WTC11 (cell line): ENCODE data around the gene ACADL. TPM values are rescaled to one million over a fixed set of nuclear protein-coding genes. Genes with fewer than 3 reads are reported as not detected.

Source experiments
- ATAC-seq: fragments of 200-7000 bp; cut with Tn5 transposase; 2 replicates; pipeline ENCODE4 v1.10.0; 2021; ENCODE audit warnings: mild to moderate bottlenecking, moderate library complexity
- CTCF ChIA-PET: fragments of 300-600 bp; sonication (Branson Sonifier 250); formaldehyde crosslinking; loops from one replicate; lab custom pipeline; 2021; ENCODE audit warnings: antibody characterized with exemption; lab: Charles Lee
- POLR2A ChIA-PET: fragments of 350-600 bp; sonication (Branson Sonifier 250); formaldehyde crosslinking; loops from one replicate; lab custom pipeline; 2021; ENCODE audit warnings: antibody characterized with exemption; lab: Charles Lee
- DNase-seq: peaks from one replicate; pipeline ENCODE4 v3.0.0; 2021; ENCODE audit warnings: low spot score
- H3K27ac Mint-ChIP-seq: 2 replicates; pipeline ENCODE4 v1.8.0; 2021; ENCODE audit warnings: mixed read lengths
- H3K27me3 Mint-ChIP-seq: 2 replicates; pipeline ENCODE4 v1.8.0; 2021; ENCODE audit warnings: low read depth, mild to moderate bottlenecking, moderate library complexity, mixed read lengths
- H3K36me3 Mint-ChIP-seq: 2 replicates; pipeline ENCODE4 v1.8.0; 2021; ENCODE audit warnings: mixed read lengths
- H3K4me1 Mint-ChIP-seq: 2 replicates; pipeline ENCODE4 v1.8.0; 2022; ENCODE audit warnings: mixed read lengths
- H3K4me3 Mint-ChIP-seq: 2 replicates; pipeline ENCODE4 v1.8.0; 2021; ENCODE audit warnings: mild to moderate bottlenecking, moderate library complexity, mixed read lengths
- H3K9me3 Mint-ChIP-seq: 2 replicates; pipeline ENCODE4 v1.8.0; 2021; ENCODE audit warnings: mixed read lengths
- ATF2 ChIP-seq: sonication (generic); formaldehyde crosslinking; IDR thresholded peaks from 2 replicates; pipeline ENCODE4 v1.8.1; 2022; ENCODE audit warnings: low read depth, missing genetic modification reagents, borderline replicate concordance
- CREM ChIP-seq: sonication (generic); formaldehyde crosslinking; IDR thresholded peaks from 2 replicates; pipeline ENCODE4 v1.8.1; 2022; ENCODE audit warnings: mild to moderate bottlenecking, missing genetic modification reagents, moderate library complexity
- E2F1 ChIP-seq: sonication (generic); formaldehyde crosslinking; IDR thresholded peaks from 2 replicates; pipeline ENCODE4 v1.8.0; 2022; ENCODE audit warnings: mild to moderate bottlenecking, missing genetic modification reagents
- E2F4 ChIP-seq: sonication (generic); formaldehyde crosslinking; IDR thresholded peaks from 2 replicates; pipeline ENCODE4 v1.8.1; 2022; ENCODE audit warnings: low read depth, mild to moderate bottlenecking, moderate library complexity, missing genetic modification reagents, borderline replicate concordance
- ELF4 ChIP-seq: sonication (generic); formaldehyde crosslinking; IDR thresholded peaks from 2 replicates; pipeline ENCODE4 v1.8.1; 2022; ENCODE audit warnings: low read depth, mild to moderate bottlenecking, moderate library complexity, missing genetic modification reagents
- GTF2I ChIP-seq: fragments of 250-450 bp; sonication (Bioruptor Pico); conservative IDR thresholded peaks from 2 replicates; pipeline ENCODE4 v1.4.0; 2021; ENCODE audit warnings: mild to moderate bottlenecking
- JAZF1 ChIP-seq: fragments of 250-450 bp; sonication (Bioruptor Pico); IDR thresholded peaks from 2 replicates; pipeline ENCODE4 v1.9.0; 2021; ENCODE audit warnings: moderate library complexity, mild to moderate bottlenecking, inconsistent platforms
- MAX ChIP-seq: sonication (generic); formaldehyde crosslinking; IDR thresholded peaks from 2 replicates; pipeline ENCODE4 v1.8.0; 2022; ENCODE audit warnings: mild to moderate bottlenecking, missing genetic modification reagents
- MLX ChIP-seq: sonication (generic); formaldehyde crosslinking; IDR thresholded peaks from 2 replicates; pipeline ENCODE4 v1.8.1; 2023; ENCODE audit warnings: mild to moderate bottlenecking, missing genetic modification reagents, moderate library complexity
- NFE2L1 ChIP-seq: sonication (generic); formaldehyde crosslinking; IDR thresholded peaks from 2 replicates; pipeline ENCODE4 v1.8.1; 2023; ENCODE audit warnings: missing genetic modification reagents
- NR3C1 ChIP-seq: sonication (generic); formaldehyde crosslinking; conservative IDR thresholded peaks from 2 replicates; pipeline ENCODE4 v1.8.1; 2023; ENCODE audit warnings: low read depth, mild to moderate bottlenecking, missing genetic modification reagents
- PRDM15 ChIP-seq: sonication (generic); formaldehyde crosslinking; IDR thresholded peaks from 2 replicates; pipeline ENCODE4 v1.8.0; 2022; ENCODE audit warnings: missing genetic modification reagents
- RELA ChIP-seq: sonication (generic); formaldehyde crosslinking; IDR thresholded peaks from 2 replicates; pipeline ENCODE4 v1.8.1; 2022; ENCODE audit warnings: missing genetic modification reagents, mild to moderate bottlenecking, borderline replicate concordance
- RORB ChIP-seq: fragments of 250-450 bp; sonication (Bioruptor Pico); IDR thresholded peaks from 2 replicates; pipeline ENCODE4 v1.9.0; 2021; ENCODE audit warnings: mild to moderate bottlenecking
- SOX15 ChIP-seq: fragments of 250-450 bp; sonication (Bioruptor Pico); IDR thresholded peaks from 2 replicates; pipeline ENCODE4 v1.9.0; 2021; ENCODE audit warnings: mild to moderate bottlenecking
- TP53 ChIP-seq: sonication (generic); formaldehyde crosslinking; IDR thresholded peaks from 2 replicates; pipeline ENCODE4 v1.8.1; 2023; ENCODE audit warnings: mild to moderate bottlenecking, missing genetic modification reagents
- ZNF121 ChIP-seq: sonication (generic); formaldehyde crosslinking; IDR thresholded peaks from 2 replicates; pipeline ENCODE4 v1.8.0; 2023; ENCODE audit warnings: missing genetic modification reagents
- ZNF232 ChIP-seq: sonication (generic); formaldehyde crosslinking; IDR thresholded peaks from 2 replicates; pipeline ENCODE4 v1.8.0; 2022; ENCODE audit warnings: mild to moderate bottlenecking, missing genetic modification reagents
- ZNF416 ChIP-seq: fragments of 250-450 bp; sonication (Bioruptor Pico); IDR thresholded peaks from 2 replicates; pipeline ENCODE4 v1.9.0; 2021; ENCODE audit warnings: mild to moderate bottlenecking, inconsistent platforms
- ZNF423 ChIP-seq: fragments of 250-450 bp; sonication (Bioruptor Pico); IDR thresholded peaks from 2 replicates; pipeline ENCODE4 v2.1.2; 2022; ENCODE audit warnings: mild to moderate bottlenecking, moderate library complexity
- ZNF671 ChIP-seq: fragments of 250-450 bp; sonication (Bioruptor Pico); IDR thresholded peaks from 2 replicates; pipeline ENCODE4 v1.8.0; 2021; ENCODE audit warnings: mild to moderate bottlenecking
- total RNA-seq: library from RNA; stranded (reverse); gene quantifications from 3 replicates; pipeline ENCODE4 v1.2.3, GENCODE V29; 2021
- TF ChIP-seq, protein P1 (sequence below): sonication (generic); formaldehyde crosslinking; IDR thresholded peaks from 2 replicates; pipeline ENCODE4 v1.8.0; 2023; ENCODE audit warnings: missing genetic modification reagents, mild to moderate bottlenecking, borderline replicate concordance
- TF ChIP-seq, protein P2 (sequence below): sonication (generic); formaldehyde crosslinking; IDR thresholded peaks from 2 replicates; pipeline ENCODE4 v1.8.1; 2023; ENCODE audit warnings: mild to moderate bottlenecking, moderate library complexity, missing genetic modification reagents

Gene ACADL
- total RNA-seq, 1 experiment from 2014 or later: 0.42 TPM

DNA sequence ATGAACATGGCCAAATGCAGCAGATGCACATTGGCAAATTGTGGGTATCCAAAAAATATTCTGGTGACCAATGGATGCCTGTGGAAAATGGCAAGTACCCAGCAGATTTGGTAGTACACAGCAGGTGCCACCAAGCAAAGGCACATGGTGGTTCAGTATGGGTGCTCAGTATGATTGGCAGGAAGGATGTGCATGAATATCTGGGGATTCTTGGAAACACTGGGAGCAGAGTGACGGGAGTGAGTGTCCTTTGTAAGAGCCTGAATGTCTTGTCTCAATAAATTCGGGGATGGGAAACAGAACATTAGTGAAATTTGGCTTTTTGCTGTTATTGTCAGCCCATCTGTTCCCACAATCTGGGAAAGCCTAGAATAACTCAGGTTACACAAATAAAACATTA is 36.8 kb upstream of the ACADL start:
- H3K4me3 Mint-ChIP-seq: no peak overlapping the region
- no peaks in the 10 kb centered on the region for H3K36me3 Mint-ChIP-seq
- no peaks in the 10 kb centered on the region; the same call in 1 of the 2 replicates for H3K9me3 Mint-ChIP-seq
- CTCF ChIA-PET: no interaction called here
- no peaks in the 10 kb centered on the region for H3K4me1 Mint-ChIP-seq
- TF ChIP-seq GTF2I (CRISPR knock-in tag): no peak
- no peak for TF ChIP-seq E2F4 (CRISPR knock-in tag)
- TF ChIP-seq, protein P1, sequence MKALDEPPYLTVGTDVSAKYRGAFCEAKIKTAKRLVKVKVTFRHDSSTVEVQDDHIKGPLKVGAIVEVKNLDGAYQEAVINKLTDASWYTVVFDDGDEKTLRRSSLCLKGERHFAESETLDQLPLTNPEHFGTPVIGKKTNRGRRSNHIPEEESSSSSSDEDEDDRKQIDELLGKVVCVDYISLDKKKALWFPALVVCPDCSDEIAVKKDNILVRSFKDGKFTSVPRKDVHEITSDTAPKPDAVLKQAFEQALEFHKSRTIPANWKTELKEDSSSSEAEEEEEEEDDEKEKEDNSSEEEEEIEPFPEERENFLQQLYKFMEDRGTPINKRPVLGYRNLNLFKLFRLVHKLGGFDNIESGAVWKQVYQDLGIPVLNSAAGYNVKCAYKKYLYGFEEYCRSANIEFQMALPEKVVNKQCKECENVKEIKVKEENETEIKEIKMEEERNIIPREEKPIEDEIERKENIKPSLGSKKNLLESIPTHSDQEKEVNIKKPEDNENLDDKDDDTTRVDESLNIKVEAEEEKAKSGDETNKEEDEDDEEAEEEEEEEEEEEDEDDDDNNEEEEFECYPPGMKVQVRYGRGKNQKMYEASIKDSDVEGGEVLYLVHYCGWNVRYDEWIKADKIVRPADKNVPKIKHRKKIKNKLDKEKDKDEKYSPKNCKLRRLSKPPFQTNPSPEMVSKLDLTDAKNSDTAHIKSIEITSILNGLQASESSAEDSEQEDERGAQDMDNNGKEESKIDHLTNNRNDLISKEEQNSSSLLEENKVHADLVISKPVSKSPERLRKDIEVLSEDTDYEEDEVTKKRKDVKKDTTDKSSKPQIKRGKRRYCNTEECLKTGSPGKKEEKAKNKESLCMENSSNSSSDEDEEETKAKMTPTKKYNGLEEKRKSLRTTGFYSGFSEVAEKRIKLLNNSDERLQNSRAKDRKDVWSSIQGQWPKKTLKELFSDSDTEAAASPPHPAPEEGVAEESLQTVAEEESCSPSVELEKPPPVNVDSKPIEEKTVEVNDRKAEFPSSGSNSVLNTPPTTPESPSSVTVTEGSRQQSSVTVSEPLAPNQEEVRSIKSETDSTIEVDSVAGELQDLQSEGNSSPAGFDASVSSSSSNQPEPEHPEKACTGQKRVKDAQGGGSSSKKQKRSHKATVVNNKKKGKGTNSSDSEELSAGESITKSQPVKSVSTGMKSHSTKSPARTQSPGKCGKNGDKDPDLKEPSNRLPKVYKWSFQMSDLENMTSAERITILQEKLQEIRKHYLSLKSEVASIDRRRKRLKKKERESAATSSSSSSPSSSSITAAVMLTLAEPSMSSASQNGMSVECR (CRISPR knock-in tag): no peak
- no peak for TF ChIP-seq CREM
- no peak for TF ChIP-seq RELA (CRISPR knock-in tag)
- no peak for TF ChIP-seq NR3C1 (CRISPR knock-in tag)
- TF ChIP-seq PRDM15 (CRISPR knock-in tag): no peak
- TF ChIP-seq ELF4 (CRISPR knock-in tag): no peak
- no peak for TF ChIP-seq E2F1
- no peak for TF ChIP-seq ATF2 (CRISPR knock-in tag)
- TF ChIP-seq SOX15 (CRISPR knock-in tag): no peak
- TF ChIP-seq ZNF423: no peak
- TF ChIP-seq RORB (CRISPR knock-in tag): no peak
- POLR2A ChIA-PET: no interaction called here
- H3K27ac Mint-ChIP-seq: no peak overlapping the region
- ATAC-seq (no peak), DNase-seq (no peak)
- H3K27me3 Mint-ChIP-seq: no peaks in the 10 kb centered on the region

GRCh38 chr2:210259687-210260086 is 34.4 kb upstream of the ACADL start:
- H3K27me3 Mint-ChIP-seq: no peaks in the 10 kb centered on the region
- ChIA-PET CTCF (no interaction called here), POLR2A (no interaction called here)
- no peak overlapping the region for H3K27ac Mint-ChIP-seq
- no peaks in the 10 kb centered on the region for H3K36me3 Mint-ChIP-seq
- H3K4me3 Mint-ChIP-seq: no peak overlapping the region
- no peaks in the 10 kb centered on the region; the same call in 1 of the 2 replicates for H3K9me3 Mint-ChIP-seq
- DNase-seq (no peak), ATAC-seq (no peak)
- no peaks in the 10 kb centered on the region for H3K4me1 Mint-ChIP-seq
- TF ChIP-seq JAZF1 (CRISPR knock-in tag) (no peak), ZNF416 (CRISPR knock-in tag) (no peak), ZNF671 (CRISPR knock-in tag) (no peak), MLX (CRISPR knock-in tag) (no peak), MAX (no peak), TP53 (CRISPR knock-in tag) (no peak), ZNF121 (CRISPR knock-in tag) (no peak), NFE2L1 (CRISPR knock-in tag) (no peak), ZNF423 (no peak), RELA (CRISPR knock-in tag) (no peak), ZNF232 (CRISPR knock-in tag) (no peak)
- TF ChIP-seq, protein P2, sequence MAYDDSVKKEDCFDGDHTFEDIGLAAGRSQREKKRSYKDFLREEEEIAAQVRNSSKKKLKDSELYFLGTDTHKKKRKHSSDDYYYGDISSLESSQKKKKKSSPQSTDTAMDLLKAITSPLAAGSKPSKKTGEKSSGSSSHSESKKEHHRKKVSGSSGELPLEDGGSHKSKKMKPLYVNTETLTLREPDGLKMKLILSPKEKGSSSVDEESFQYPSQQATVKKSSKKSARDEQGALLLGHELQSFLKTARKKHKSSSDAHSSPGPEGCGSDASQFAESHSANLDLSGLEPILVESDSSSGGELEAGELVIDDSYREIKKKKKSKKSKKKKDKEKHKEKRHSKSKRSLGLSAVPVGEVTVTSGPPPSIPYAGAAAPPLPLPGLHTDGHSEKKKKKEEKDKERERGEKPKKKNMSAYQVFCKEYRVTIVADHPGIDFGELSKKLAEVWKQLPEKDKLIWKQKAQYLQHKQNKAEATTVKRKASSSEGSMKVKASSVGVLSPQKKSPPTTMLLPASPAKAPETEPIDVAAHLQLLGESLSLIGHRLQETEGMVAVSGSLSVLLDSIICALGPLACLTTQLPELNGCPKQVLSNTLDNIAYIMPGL (CRISPR knock-in tag): no peak
